WTC11 (cell line): ENCODE results near the gene ATP2A3. TPM values are rescaled to one million over a fixed set of nuclear protein-coding genes. Genes with fewer than 3 reads are reported as not detected.

Source experiments
- ATAC-seq: fragments of 200-7000 bp; cut with Tn5 transposase; 2 replicates; pipeline ENCODE4 v1.10.0; 2021; ENCODE audit warnings: mild to moderate bottlenecking, moderate library complexity
- CTCF ChIA-PET: fragments of 300-600 bp; sonication (Branson Sonifier 250); formaldehyde crosslinking; loops from one replicate; lab custom pipeline; 2021; ENCODE audit warnings: antibody characterized with exemption; lab: Charles Lee
- POLR2A ChIA-PET: fragments of 350-600 bp; sonication (Branson Sonifier 250); formaldehyde crosslinking; loops from one replicate; lab custom pipeline; 2021; ENCODE audit warnings: antibody characterized with exemption; lab: Charles Lee
- DNase-seq: peaks from one replicate; pipeline ENCODE4 v3.0.0; 2021; ENCODE audit warnings: low spot score
- H3K27ac Mint-ChIP-seq: 2 replicates; pipeline ENCODE4 v1.8.0; 2021; ENCODE audit warnings: mixed read lengths
- H3K27me3 Mint-ChIP-seq: 2 replicates; pipeline ENCODE4 v1.8.0; 2021; ENCODE audit warnings: low read depth, mild to moderate bottlenecking, moderate library complexity, mixed read lengths
- H3K36me3 Mint-ChIP-seq: 2 replicates; pipeline ENCODE4 v1.8.0; 2021; ENCODE audit warnings: mixed read lengths
- H3K4me1 Mint-ChIP-seq: 2 replicates; pipeline ENCODE4 v1.8.0; 2022; ENCODE audit warnings: mixed read lengths
- H3K4me3 Mint-ChIP-seq: 2 replicates; pipeline ENCODE4 v1.8.0; 2021; ENCODE audit warnings: mild to moderate bottlenecking, moderate library complexity, mixed read lengths
- H3K9me3 Mint-ChIP-seq: 2 replicates; pipeline ENCODE4 v1.8.0; 2021; ENCODE audit warnings: mixed read lengths
- AR ChIP-seq: fragments of 250-450 bp; sonication (Bioruptor Pico); IDR thresholded peaks from 2 replicates; pipeline ENCODE4 v1.9.0; 2021; ENCODE audit warnings: mild to moderate bottlenecking
- ATF2 ChIP-seq: sonication (generic); formaldehyde crosslinking; IDR thresholded peaks from 2 replicates; pipeline ENCODE4 v1.8.1; 2022; ENCODE audit warnings: low read depth, missing genetic modification reagents, borderline replicate concordance
- ATF6 ChIP-seq: sonication (generic); formaldehyde crosslinking; IDR thresholded peaks from 2 replicates; pipeline ENCODE4 v1.8.1; 2023; ENCODE audit warnings: mild to moderate bottlenecking, missing genetic modification reagents
- CREB1 ChIP-seq: sonication (generic); formaldehyde crosslinking; IDR thresholded peaks from 2 replicates; pipeline ENCODE4 v1.8.0; 2023; ENCODE audit warnings: mild to moderate bottlenecking, missing genetic modification reagents
- CREM ChIP-seq: sonication (generic); formaldehyde crosslinking; IDR thresholded peaks from 2 replicates; pipeline ENCODE4 v1.8.1; 2022; ENCODE audit warnings: mild to moderate bottlenecking, missing genetic modification reagents, moderate library complexity
- E2F1 ChIP-seq: sonication (generic); formaldehyde crosslinking; IDR thresholded peaks from 2 replicates; pipeline ENCODE4 v1.8.0; 2022; ENCODE audit warnings: mild to moderate bottlenecking, missing genetic modification reagents
- E2F4 ChIP-seq: sonication (generic); formaldehyde crosslinking; IDR thresholded peaks from 2 replicates; pipeline ENCODE4 v1.8.1; 2022; ENCODE audit warnings: low read depth, mild to moderate bottlenecking, moderate library complexity, missing genetic modification reagents, borderline replicate concordance
- FOXP1 ChIP-seq: sonication (generic); formaldehyde crosslinking; IDR thresholded peaks from 2 replicates; pipeline ENCODE4 v1.8.0; 2022; ENCODE audit warnings: missing genetic modification reagents, mild to moderate bottlenecking, moderate library complexity, borderline replicate concordance
- KAT7 ChIP-seq: sonication (generic); formaldehyde crosslinking; IDR thresholded peaks from 2 replicates; pipeline ENCODE4 v1.8.1; 2023; ENCODE audit warnings: missing genetic modification reagents, mild to moderate bottlenecking, borderline replicate concordance
- MAX ChIP-seq: sonication (generic); formaldehyde crosslinking; IDR thresholded peaks from 2 replicates; pipeline ENCODE4 v1.8.0; 2022; ENCODE audit warnings: mild to moderate bottlenecking, missing genetic modification reagents
- MLX ChIP-seq: sonication (generic); formaldehyde crosslinking; IDR thresholded peaks from 2 replicates; pipeline ENCODE4 v1.8.1; 2023; ENCODE audit warnings: mild to moderate bottlenecking, missing genetic modification reagents, moderate library complexity
- MYBL2 ChIP-seq: sonication (generic); formaldehyde crosslinking; IDR thresholded peaks from 2 replicates; pipeline ENCODE4 v1.8.1; 2023; ENCODE audit warnings: mild to moderate bottlenecking, moderate library complexity, missing genetic modification reagents
- RORB ChIP-seq: fragments of 250-450 bp; sonication (Bioruptor Pico); IDR thresholded peaks from 2 replicates; pipeline ENCODE4 v1.9.0; 2021; ENCODE audit warnings: mild to moderate bottlenecking
- TP53 ChIP-seq: sonication (generic); formaldehyde crosslinking; IDR thresholded peaks from 2 replicates; pipeline ENCODE4 v1.8.1; 2023; ENCODE audit warnings: mild to moderate bottlenecking, missing genetic modification reagents
- ZNF121 ChIP-seq: sonication (generic); formaldehyde crosslinking; IDR thresholded peaks from 2 replicates; pipeline ENCODE4 v1.8.0; 2023; ENCODE audit warnings: missing genetic modification reagents
- ZNF219 ChIP-seq: sonication (generic); formaldehyde crosslinking; IDR thresholded peaks from 2 replicates; pipeline ENCODE4 v1.8.0; 2023; ENCODE audit warnings: missing genetic modification reagents, mild to moderate bottlenecking, borderline replicate concordance
- ZSCAN18 ChIP-seq: fragments of 250-450 bp; sonication (Bioruptor Pico); IDR thresholded peaks from 2 replicates; pipeline ENCODE4 v2.1.2; 2022; ENCODE audit warnings: mild to moderate bottlenecking, moderate library complexity
- total RNA-seq: library from RNA; stranded (reverse); gene quantifications from 3 replicates; pipeline ENCODE4 v1.2.3, GENCODE V29; 2021

Gene ATP2A3
- total RNA-seq, 1 experiment from 2014 or later: 37.8 TPM

GRCh38 chr17:3944485-3945388, 19.5 kb downstream of the ATP2A3 start (continued):
- no peak for TF ChIP-seq FOXP1 (CRISPR knock-in tag)

GRCh38 chr17:3943240-3943891, 20.9 kb downstream of the ATP2A3 start:
- Mint-ChIP-seq H3K27me3 (no peaks in the 10 kb centered on the region), H3K4me3 (no peak overlapping the region), H3K36me3 (peaks cover 9% of the 10 kb centered on the region), H3K4me1 (peaks cover 6% of the 10 kb centered on the region), H3K27ac (no peak overlapping the region), H3K9me3 (no peaks in the 10 kb centered on the region)
- POLR2A ChIA-PET: no interaction called here
- CTCF ChIA-PET: no interaction called here
- ATAC-seq (no peak), DNase-seq (no peak)
- TF ChIP-seq TP53 (CRISPR knock-in tag): no peak
- no peak for TF ChIP-seq E2F4 (CRISPR knock-in tag)
- no peak for TF ChIP-seq MLX
- TF ChIP-seq E2F1 (CRISPR knock-in tag): no peak
- no peak for TF ChIP-seq ZSCAN18 (CRISPR knock-in tag)
- no peak for TF ChIP-seq MYBL2 (CRISPR knock-in tag)
- TF ChIP-seq CREM (CRISPR knock-in tag): no peak
- TF ChIP-seq ATF2 (CRISPR knock-in tag): no peak
- TF ChIP-seq AR (CRISPR knock-in tag): no peak
- TF ChIP-seq CREB1 (CRISPR knock-in tag): no peak
- no peak for TF ChIP-seq ZNF121 (CRISPR knock-in tag)
- TF ChIP-seq KAT7: no peak
- TF ChIP-seq RORB: no peak
- no peak for TF ChIP-seq ATF6
- no peak for TF ChIP-seq ZNF219
- TF ChIP-seq MAX (CRISPR knock-in tag): no peak
